GM21381 (cell line): ENCODE results near the gene MFSD11.
"Not testable (repeated sequence)": the region's sequence is repeated elsewhere in the genome, so short reads cannot be mapped to it uniquely, and the experiment has no call there.

Experiments
- ATAC-seq: cut with Tn5 transposase; IDR thresholded peaks from one replicate; pipeline ENCODE4 v1.9.1; 2021; ENCODE audit warnings: mild to moderate bottlenecking, moderate library complexity; ENCODE audit not compliant: unreplicated experiment

Gene MFSD11

GRCh38 chr17:76745785-76746184 is 7.9 kb downstream of the MFSD11 start:
- not testable (repeated sequence) for ATAC-seq

DNA sequence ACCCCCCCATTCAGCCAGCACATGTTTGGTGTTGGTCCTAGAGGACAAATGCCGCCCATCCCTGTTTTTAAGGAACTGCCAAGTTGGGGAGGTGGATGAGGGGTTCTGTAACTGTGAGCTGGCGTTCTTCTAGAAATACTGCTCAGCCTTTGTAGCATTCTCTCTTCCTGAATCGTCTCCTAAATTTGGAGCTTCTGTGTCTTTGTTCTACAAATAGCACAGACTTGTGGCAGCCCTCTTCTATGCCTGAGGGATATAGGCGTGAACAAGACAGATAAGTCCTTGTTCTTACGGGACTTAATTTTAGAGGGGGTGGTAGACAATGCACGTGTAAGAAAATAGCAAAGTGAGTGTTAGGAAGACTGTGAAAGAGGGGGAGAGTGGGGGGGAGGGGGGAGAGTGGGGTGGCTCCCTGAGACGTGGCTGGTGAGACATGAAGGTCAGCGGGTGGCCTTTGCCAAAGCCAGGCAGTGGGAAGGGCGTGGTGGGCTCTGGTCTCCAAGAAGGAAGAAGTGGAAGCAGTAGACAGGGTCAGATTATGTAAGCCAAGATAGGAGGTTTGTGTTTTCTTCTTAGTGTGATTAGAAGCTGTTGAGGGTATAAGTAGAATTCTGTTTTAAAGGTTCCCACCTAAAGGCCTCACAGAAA is 9.9 kb downstream of the MFSD11 start:
- no peak for ATAC-seq

DNA sequence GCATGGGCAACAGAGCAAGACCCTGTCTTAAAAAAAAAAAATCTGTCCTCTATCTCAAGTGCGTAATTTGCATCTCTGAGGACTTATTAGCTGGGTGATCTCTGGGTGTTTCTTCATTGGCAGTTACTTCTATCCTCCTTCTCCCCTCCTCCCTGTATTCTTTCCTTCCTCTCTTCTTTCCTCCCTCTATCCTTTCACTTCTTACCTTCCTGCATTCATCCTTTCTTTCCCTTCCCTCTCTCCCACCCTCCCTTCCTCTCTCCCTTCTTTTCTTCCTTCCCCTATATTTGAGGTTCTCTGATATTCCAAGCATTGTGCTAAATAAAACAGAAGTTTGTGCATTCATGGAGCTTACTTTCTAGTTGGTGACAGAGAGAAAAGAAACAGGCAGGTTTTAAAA is 10.7 kb downstream of the MFSD11 start:
- ATAC-seq = no peak

- ATAC-seq = no peak
Measured at GRCh38 chr17:76751416-76751993, 13.6 kb downstream of the MFSD11 start.

DNA sequence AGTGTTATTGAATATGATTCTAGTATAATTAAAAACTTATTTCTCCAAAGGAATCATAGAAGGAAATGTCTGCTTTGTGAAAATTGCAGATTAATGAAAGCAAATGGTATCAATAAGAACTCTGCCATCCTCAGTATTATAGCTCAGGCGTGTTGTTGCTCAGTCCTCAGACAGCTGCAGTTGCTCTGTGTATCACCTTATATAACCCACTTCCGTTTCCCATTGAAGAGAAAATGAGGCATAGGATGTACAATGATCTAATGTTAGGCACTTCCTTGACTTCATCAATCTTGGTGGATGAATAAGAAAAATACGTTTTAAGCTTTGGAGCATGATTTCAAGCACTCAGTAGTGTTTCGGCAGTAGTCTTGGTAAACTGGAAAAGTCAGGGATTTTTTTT is 14.1 kb downstream of the MFSD11 start:
- ATAC-seq = no peak

DNA sequence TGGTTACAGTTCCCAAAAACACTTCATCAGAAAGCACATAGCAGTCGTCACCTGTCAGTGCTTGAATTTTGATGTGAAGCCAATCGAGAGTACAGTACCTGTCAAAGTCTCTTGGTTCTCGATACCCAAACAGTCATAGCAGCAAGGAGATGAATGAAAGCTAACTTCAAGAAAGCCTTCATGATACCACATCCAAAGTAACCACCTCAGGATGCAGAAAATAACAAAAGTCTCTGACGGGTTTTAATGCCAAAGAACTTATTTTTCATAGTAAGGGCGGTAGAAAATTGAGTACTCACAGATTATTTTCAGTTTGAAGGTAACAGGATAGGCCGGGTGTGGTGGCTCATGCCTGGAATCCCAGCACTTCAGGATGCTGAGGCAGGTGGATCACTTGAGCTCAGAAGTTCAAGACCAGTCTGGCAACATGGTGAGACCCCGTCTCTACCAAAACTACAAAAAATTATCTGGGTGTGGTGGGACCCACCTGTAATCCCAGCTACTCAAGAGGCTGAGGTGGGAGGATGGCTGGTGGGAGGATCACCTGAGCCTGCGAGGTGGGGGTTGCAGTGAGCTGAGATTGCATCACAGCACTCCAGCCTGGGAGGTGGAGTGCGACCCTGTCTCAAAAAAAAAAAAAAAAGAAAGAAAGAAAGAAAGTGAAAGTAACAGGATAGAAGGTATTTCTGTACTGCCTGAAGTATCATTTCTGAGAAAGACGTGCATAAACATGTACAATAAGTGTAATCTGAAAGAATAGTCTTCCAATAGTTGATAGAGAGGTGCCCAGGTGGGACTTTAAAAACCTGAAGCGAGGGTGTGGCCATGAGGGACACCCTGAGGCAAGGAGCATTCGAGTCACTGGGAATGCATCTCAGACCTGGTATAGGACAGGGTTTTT is 15.4 kb downstream of the MFSD11 start:
- ATAC-seq = no peak

GRCh38 chr17:76755285-76755684 is 17.4 kb downstream of the MFSD11 start:
- no peak for ATAC-seq

DNA sequence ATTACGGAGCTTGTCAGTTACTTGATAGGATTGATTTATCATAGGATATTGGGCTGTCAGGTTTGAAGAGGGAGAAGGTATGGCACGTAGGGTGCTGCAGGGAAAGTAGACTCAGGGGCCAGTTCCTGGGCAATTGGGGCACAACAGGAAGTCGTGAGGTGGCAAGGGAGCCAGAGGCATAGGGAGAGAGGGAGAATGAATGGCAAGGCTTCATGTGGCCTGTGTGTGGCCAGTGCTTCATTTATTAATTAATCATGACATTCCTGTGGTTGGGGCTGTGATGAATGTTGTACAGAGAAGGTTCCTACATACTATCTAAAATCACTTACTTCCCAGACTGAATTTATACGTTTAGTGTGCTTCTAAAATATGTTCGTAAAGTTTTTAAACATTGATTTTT is 19.3 kb downstream of the MFSD11 start:
- no peak for ATAC-seq

DNA sequence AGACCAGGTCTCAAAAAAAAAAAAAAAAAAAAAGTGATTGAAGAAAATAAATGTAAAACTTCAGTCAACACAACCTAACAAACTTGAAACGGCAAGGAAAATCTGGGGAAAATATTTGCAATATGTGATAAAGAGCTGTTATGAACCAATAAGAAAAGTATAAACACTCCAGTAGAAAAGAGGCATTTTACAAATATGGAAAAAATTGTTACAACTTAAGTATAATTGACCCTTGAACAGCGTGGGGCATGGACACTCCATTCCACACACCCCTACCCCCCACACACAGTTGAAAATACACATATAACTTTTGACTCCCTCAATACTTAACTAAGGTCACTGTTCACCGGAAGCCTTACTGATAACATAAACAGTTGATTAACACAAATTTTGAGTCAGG is 20.7 kb downstream of the MFSD11 start:
- no peak for ATAC-seq

- ATAC-seq = no peak
Measured at GRCh38 chr17:76772842-76773525, 35.1 kb downstream of the MFSD11 start.

DNA sequence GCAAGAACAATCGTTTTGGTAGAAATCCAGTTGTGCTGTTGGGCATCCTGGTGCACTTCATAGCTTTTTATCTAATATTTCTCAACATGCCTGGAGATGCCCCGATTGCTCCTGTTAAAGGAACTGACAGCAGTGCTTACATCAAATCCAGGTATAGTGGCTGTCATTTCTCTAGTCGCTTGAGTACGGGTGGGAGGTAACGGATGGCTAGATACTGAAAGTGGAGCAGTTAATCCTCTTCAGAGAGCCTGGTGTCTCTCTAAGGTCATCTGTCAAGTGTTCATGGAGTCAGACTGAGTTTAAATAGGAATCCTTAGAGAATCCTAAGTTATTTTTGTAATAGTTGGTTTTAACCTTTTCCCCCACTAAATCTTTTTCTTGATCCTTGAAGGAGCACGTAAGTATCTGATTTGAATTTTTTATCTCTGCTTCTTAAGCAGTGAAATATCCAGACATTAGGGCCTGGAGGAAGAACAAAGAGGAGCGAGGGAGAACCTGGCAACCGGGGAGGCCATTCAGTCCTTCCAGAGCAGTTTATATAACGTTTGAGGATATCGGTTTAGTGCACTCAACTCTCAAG is 37.2 kb downstream of the MFSD11 start:
- ATAC-seq = no peak

- ATAC-seq = no peak
Measured at GRCh38 chr17:76781056-76781982, 43.4 kb downstream of the MFSD11 start.

DNA sequence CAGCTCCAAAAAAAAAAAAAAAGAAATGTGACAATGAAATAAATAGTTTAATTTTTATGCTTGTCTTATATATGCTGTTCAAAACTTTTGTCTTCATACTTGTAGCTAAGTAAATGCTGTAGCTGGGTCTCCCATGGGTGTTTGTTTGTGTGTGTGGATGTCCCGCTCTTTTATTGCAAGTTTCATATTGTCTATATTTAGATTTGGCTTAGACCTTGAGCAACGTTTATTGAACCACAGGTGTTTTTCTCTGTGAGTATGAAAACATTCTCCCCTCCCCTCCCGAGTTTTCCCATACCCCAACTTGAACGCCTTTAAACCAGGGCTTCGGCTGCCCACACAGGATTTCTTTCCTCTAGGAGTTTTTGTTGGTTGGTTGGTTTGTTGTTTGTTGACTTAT is 45.2 kb downstream of the MFSD11 start:
- ATAC-seq = no peak

DNA sequence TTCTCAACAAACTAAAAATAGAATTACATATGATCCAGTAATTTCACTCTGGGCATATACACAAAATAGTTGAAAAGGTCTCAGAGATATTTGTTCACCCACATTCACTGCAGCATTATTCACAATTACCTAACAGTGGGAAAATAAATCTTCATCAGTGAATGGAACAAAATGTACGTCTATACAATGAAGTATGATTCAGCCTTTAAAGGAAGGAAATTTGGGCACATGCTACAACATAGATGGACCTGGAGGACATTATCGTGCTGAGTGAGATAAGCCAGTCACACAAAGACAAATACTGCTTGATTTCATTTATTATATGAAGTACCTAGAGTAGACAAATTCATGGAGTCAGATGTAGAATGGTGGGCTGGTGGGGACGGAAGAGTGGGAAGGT is 47.0 kb downstream of the MFSD11 start:
- no peak for ATAC-seq

DNA sequence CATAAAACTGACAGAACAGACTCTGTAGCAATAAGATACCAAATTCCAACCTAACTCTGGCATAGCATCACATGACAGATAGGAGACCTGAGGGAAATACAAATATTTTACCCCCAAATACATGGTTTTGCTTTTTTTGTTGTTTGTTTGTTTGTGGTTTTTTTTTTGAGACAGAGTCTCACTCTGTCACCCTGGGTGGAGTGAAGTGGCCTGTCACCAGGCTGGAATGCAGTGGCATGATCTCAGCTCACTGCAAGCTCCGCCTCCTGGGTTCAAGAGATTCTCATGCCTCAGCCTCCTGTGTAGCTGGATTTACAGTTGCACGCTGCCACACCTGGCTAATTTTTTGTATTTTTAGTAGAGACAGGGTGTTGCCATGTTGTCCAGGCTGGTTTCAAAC is 49.9 kb downstream of the MFSD11 start:
- not testable (repeated sequence) for ATAC-seq

DNA sequence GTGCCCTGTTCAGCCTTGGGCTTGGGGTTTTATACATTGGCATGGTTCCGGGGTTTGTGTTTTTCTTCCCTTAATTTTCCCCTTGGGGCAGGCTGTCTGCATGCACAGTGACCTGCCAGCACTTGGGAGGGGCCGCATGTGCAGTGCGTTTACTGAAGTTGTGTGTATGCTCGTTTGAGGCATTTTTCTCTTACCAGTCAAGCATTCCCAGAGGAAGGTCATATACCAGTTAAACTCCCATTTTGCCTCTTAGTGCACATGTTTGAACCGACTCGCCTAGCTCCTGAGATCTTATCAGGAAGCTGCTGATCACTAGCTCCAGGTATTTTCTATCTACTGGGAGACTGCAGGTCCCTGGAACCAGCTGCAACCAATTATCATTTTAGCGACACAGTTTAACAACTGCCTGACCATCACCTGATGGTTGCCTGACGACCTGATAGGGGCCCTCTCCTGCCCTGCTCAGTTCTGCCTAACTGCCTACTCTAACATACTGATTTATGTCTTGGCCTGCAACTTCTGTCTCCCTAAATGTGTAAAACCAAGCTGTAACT is 51.4 kb downstream of the MFSD11 start:
- no peak for ATAC-seq

DNA sequence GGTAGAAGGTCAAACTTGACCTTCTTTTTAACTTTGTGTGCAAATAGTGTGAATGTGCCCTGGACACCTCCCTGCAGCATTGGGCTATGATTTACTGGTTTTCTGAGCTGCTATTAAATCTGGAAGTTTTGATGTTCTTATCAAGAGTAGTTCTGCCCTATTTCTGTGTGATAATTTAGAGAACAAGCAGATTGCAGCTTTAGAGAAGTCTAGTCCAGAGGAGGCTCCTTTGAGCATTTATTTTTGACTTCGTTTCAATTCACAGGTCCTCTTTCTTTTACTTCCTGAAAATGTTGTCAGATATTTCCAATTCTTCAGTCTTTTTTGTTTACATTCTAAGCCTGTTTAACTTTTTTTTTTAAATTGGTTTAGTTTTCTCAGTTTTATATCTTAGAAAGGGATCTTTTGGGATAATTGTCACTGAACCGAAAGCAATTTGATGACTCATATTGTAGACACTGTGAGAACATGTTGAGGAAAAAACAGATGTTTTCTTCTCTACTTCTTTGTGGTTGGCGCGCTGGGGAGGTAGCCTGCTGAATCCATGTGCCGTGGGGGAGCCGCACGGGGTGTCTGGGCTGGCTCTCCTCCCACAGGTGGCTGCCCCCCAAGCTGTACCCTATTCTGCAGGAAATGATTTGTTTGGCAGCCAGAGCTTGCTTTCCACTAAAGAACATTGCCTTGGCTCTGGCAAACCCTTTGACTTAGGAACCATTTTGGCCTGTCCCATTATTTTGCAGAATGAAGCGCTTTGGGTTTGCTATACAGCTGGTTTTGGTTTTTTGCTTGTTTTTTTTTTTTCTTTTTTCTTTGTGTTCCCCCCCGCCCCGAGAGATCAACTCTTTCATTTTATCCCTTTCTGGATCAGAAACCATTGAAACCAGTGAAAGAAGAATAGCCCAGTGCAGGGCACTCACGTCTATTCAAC is 53.4 kb downstream of the MFSD11 start:
- ATAC-seq = no peak

DNA sequence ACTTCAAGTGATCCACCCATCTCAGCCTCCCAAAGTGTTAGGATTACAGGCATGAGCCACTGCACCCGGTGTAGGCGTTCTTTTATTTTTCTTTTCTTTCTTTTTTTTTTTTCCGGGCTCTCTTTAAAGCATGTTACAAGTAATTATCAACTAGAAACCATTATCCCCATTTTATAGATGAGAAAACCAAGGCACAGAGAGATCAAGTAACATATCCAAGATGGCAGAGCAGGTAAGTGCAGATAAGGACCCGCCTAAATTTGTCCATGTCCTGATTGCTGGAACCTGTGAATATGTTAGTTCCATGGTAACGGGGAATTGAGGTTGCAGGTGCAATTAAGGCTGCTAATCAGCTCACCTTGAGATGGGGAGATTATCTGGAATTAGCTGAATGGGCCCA is 54.4 kb downstream of the MFSD11 start:
- ATAC-seq = no peak

GRCh38 chr17:76793775-76794174 is 55.9 kb downstream of the MFSD11 start:
- ATAC-seq = no peak
